GM23248 (cell line): ENCODE measurements around the gene CAMTA1.

Source experiments
- EZH2 ChIP-seq: fragments of 200-600 bp; sonication (generic); IDR thresholded peaks from 2 replicates; pipeline ENCODE4 v1.6.1; 2018; ENCODE audit warnings: antibody characterized with exemption, mild to moderate bottlenecking; ENCODE audit not compliant: insufficient read depth, poor library complexity, severe bottlenecking
- EZH2phosphoT487 ChIP-seq: fragments of 200-600 bp; sonication (generic); IDR thresholded peaks from 2 replicates; pipeline ENCODE4 v1.6.1; 2018; ENCODE audit warnings: antibody characterized with exemption, moderate library complexity, mild to moderate bottlenecking, low read depth; ENCODE audit not compliant: insufficient read depth

DNA sequence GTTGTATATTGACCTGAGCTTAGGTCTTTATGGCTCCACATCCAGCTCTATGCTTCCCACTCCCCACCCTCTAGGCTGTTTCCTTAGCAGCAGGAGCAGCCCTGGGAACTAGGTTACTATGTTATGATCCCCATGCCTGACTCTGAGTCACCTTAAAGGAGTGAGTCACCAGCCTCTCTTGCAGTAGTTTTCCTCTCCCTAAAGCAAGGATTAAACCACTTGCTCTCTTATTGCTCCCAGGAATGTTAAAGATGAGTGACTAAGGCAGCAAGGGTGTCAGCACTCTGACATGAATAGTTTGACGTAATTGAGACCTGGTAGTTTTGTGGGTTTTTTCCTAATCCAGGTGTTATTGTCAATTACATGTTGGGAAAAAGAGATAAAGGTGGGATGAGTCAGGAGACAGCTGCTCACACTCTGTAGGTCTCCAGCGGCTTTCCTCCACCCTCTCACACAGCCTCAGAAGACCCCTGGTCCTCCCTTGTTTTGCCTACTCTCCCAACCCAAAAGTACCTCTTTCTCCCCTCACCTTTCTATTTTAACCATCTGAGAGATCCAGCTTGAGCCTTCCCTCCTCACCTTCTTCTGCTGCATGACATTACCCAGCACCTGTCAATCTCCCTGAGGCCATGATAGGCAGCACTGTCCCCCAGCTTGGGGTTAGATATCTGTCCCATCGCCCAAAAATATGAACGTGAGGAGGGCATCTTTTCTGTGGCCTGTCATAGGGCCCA, 616.7 kb downstream of the CAMTA1 start:
- TF ChIP-seq EZH2phosphoT487 (no peak), EZH2 (no peak)
